Measurements from ENCODE around the gene GALNT9. TPM values are rescaled to one million over a fixed set of nuclear protein-coding genes. Genes with fewer than 3 reads are reported as not detected.

Gene GALNT9
- total and polyA plus RNA-seq, 8 donors = 0.15 to 3.1 (median 0.19) TPM; not detected in 5

- Histone ChIP-seq H3K4me1 (peaks cover 0 to 11% (median 10%) of the 10 kb centered on the region in 4 donors), H3K4me3 (no peak overlapping the region), H3K36me3 (peaks cover 13 to 48% (median 39%) of the 10 kb centered on the region in 4 donors), H3K9me3 (no peaks in the 10 kb centered on the region), H3K27me3 (no peaks in the 10 kb centered on the region), H3K27ac (no peak overlapping the region)
- WGBS, 5 donors = 86 to 93% (median 87%) methylated on average over 49 to 51 of the region's 51 CpGs
- DNase-seq = no peak
- TF ChIP-seq POLR2AphosphoS5 (IDR thresholded peaks at IDR 0.05) (no peak), EP300 (IDR thresholded peaks at IDR 0.05) (no peak), CTCF (IDR thresholded peaks at IDR 0.05) (no peak), POLR2A (IDR thresholded peaks at IDR 0.05) (no peak)
- intact Hi-C loops (cut with DNase I; ENCODE audit: low total_unique reads) = loop anchor here (5.0 kb wide), 1 partner anchor 62 kb away; no protein-coding TSS in a partner anchor
These were observed 174.2 kb downstream of the GALNT9 start for GRCh38 chr12:132154941-132155770.

- peak overlapping the region in 1 of 5 donors; percentile 15 for H3K27ac ChIP-seq
- TF ChIP-seq CTCF (IDR thresholded peaks at IDR 0.05) (no peak), EP300 (IDR thresholded peaks at IDR 0.05) (no peak), POLR2A (IDR thresholded peaks at IDR 0.05) (no peak), POLR2AphosphoS5 (IDR thresholded peaks at IDR 0.05) (no peak)
- no peak for DNase-seq
- H3K36me3 ChIP-seq = peaks cover 13 to 51% (median 39%) of the 10 kb centered on the region in 4 donors
- H3K4me3 ChIP-seq = peak overlapping the region in 3 of 4 donors; percentile 27 to 37 (median 29)
- peaks cover 0 to 11% (median 10%) of the 10 kb centered on the region in 4 donors for H3K4me1 ChIP-seq
- intact Hi-C loops (cut with DNase I; ENCODE audit: low total_unique reads) = loop anchor here (5.0 kb wide), 1 partner anchor 63 kb away; no protein-coding TSS in a partner anchor
- no peaks in the 10 kb centered on the region for H3K27me3 ChIP-seq
- 51 to 63% (median 59%) methylated on average over 13 to 21 of the region's 21 CpGs for WGBS, 5 donors
- H3K9me3 ChIP-seq = no peaks in the 10 kb centered on the region
These were observed 175.0 kb downstream of the GALNT9 start for GRCh38 chr12:132154341-132154761.

- DNase-seq = peak; percentile 68 to 93
- peak overlapping the region in 3 of 4 donors; percentile 27 to 37 (median 29) for H3K4me3 ChIP-seq
- H3K27ac ChIP-seq = peak overlapping the region in 1 of 5 donors; percentile 15
- WGBS, 5 donors = 33 to 43% (median 37%) methylated on average over 29 to 41 of the region's 41 CpGs
- intact Hi-C loops (cut with DNase I; ENCODE audit: low total_unique reads) = loop anchor here (5.0 kb wide), 1 partner anchor 64 kb away; no protein-coding TSS in a partner anchor
- TF ChIP-seq CTCF (IDR thresholded peaks at IDR 0.05) (peak in 5 of 7 experiments; percentile 82 to 93 (median 88)), POLR2A (IDR thresholded peaks at IDR 0.05) (no peak), EP300 (IDR thresholded peaks at IDR 0.05) (no peak), POLR2AphosphoS5 (IDR thresholded peaks at IDR 0.05) (peak in 1 of 3 donors; percentile 15)
- H3K27me3 ChIP-seq = no peaks in the 10 kb centered on the region
- H3K36me3 ChIP-seq = peaks cover 13 to 55% (median 41%) of the 10 kb centered on the region in 4 donors
- H3K4me1 ChIP-seq = peaks cover 0 to 11% (median 10%) of the 10 kb centered on the region in 4 donors
- H3K9me3 ChIP-seq = no peaks in the 10 kb centered on the region
These were observed 175.7 kb downstream of the GALNT9 start for GRCh38 chr12:132153501-132154340.

GRCh38 chr12:132152953-132153352 is 176.4 kb downstream of the GALNT9 start:
- 86 to 95% (median 90%) methylated on average over 17 to 20 of the region's 20 CpGs for WGBS, 5 donors
- intact Hi-C loops (cut with DNase I; ENCODE audit: low total_unique reads) = loop anchor here (5.0 kb wide), 1 partner anchor 64 kb away; no protein-coding TSS in a partner anchor

More at GRCh38 chr12:132152953-132153352, 176.4 kb downstream of the GALNT9 start:
- Histone ChIP-seq H3K9me3 (no peaks in the 10 kb centered on the region), H3K27ac (no peak overlapping the region), H3K27me3 (no peaks in the 10 kb centered on the region), H3K36me3 (peaks cover 13 to 57% (median 44%) of the 10 kb centered on the region in 4 donors), H3K4me3 (no peak overlapping the region), H3K4me1 (peaks cover 0 to 11% (median 10%) of the 10 kb centered on the region in 4 donors)
- DNase-seq = no peak
- no peak for TF ChIP-seq CTCF (IDR thresholded peaks at IDR 0.05)
- TF ChIP-seq POLR2A (IDR thresholded peaks at IDR 0.05) = no peak
- TF ChIP-seq POLR2AphosphoS5 (IDR thresholded peaks at IDR 0.05) = no peak
- TF ChIP-seq EP300 (IDR thresholded peaks at IDR 0.05) = no peak
